Hematopoietic multipotent progenitor cell treated with erythropoietin and hydrocortisone succinate and interleukin-3 and kit ligand, for 15 days (in vitro differentiated cells): ENCODE data around the gene USP24.
A peak's percentile ranks its signal among the peaks of the same experiment; 100 is the strongest.
"Not testable (repeated sequence)": the region's sequence is repeated elsewhere in the genome, so short reads cannot be mapped to it uniquely, and the experiment has no call there.

ENCODE experiments used
- DNase-seq: peaks from one replicate; pipeline ENCODE4 v3.0.0-alpha.2; 2015; ENCODE audit warnings: low spot score

USP24 gene

DNA sequence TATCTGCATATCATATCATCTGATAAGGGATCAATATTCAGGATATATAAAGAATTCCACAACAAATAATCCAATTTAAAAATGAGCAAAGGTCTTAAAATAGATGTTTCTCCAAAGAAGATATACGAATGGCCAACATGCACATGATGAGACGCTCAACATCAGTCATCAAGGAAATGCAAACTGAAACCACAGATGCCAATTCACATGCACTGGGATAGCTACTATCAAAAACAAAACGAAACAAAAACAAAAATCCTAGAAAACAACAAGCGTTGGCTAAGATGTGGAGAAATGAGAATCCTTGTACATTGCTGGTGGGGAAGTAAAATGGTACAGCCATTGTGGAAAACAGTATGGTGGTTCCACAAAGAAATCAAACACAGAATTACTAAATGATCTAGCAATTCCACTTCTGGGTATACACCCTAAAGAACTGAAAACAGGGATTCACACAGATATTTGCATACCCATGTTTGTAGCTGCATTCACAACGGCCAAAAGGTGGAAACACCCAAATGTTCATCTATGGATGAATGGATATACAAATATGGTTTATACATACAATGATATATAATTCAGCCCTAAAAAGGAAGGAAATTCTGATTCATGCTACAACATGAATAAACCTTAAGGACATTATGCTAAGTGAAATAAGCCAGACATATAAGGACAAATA is 96.4 kb downstream of the USP24 start:
- no peak for DNase-seq

DNA sequence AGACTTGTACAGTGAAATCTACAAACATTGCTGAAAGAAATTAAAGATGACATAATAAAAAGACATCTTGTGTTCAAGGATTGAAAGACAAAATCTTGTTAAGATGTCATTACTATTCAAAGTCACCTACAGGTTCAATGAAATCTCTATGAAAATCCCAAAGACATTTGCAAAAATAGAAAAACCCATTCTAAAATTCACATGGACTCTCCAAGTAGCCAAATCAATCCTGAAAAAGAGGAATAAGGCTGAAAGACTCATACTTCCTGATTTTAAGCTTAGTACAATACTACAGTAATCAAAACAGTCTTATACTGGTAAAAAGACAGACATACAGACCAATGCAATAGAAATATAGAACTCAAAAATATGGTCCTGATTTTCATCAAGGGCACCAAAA is 97.2 kb downstream of the USP24 start:
- no peak for DNase-seq

DNA sequence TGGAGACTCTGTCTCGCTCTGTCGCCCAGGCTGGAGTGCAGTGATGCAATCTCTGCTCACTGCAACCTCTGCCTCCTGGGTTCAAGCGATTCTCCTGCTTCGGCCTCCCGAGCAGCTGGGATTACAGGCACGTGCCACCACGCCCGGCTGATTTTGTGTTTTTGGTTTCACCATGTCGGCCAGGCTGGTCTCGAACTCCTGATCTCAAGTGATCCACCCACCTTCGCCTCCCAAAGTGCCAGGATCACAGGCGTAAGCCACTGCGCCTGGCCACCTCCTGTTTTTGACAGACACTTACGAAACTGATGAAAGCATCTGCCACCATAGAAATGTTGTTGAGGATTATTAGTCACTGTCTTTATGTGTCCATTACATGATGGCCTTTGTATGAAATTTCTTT is 106.2 kb downstream of the USP24 start:
- DNase-seq, result not testable (repeated sequence)

DNA sequence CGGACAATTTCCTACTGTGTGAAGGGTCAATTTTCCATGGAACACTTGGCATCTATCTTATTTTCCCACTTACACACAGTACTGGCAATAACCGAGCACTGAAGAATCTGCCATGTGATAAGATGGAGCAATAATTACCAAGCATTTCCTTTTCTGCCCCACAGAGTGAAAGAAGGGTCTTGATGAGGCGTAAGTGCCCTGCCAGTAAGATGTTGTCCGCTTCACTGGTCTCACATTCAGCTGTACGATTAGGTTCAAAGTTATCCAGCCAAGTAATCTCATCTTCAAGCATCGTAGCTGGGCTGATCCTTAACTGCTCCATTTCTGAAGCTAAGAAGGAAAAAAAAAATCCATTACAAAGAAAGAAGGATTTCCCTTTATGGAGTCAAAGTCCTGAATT is 108.1 kb downstream of the USP24 start:
- DNase-seq, result no peak

DNA sequence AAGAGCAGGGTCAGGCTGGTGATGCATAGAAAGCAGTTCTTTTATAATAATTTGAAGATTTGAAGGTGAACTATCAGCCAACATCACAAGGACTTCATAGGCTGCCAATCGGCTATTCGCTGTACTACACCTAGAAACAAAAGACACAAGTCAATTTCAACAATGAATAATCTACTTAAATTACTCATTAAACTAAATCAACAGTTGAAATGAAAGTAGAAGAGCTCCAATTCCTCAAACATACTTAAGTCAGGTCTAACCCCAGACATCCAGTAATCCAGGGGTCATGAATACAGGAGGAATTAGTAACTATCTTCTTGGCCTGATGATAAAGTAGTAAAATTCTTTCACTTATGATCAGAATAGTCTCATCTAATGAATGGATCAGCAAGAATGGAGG is 111.3 kb downstream of the USP24 start:
- DNase-seq, result no peak

DNA sequence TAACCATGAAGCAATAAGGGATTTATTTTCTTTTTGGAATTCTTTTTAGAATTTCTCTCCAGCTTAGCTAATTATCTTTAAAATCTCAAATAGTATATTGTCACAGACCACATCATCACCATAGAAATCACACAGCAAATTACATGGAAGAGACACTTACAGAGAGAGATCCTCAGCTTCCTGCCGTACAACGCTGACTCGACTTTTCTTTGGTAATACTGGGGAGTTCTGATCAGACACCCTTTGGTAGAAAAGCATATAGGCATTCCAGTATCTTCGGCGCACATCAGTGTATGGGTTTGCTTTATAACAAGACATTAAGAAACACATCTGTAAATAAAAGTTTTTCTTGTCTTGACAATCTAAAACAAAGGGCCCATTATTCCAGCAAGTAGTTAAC is 120.1 kb downstream of the USP24 start:
- no peak for DNase-seq

DNA sequence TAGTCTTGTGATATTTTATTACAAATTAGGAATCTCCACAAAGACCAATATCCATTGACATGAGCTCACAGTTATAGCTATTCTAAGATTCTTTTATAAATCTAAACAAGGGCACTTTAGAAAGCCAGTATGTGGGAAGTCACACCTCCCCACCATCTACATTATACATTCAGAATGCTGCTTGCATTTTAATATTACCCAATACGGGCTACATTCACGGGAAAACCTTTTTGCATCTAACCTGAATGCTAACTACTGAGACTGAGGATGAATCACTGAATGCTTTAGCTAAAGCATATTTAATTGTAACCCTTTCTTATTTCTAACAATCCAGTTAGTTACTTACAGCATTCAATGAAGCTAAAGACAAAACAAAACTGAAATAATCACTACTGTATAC is 122.7 kb downstream of the USP24 start:
- DNase-seq, result no peak

DNA sequence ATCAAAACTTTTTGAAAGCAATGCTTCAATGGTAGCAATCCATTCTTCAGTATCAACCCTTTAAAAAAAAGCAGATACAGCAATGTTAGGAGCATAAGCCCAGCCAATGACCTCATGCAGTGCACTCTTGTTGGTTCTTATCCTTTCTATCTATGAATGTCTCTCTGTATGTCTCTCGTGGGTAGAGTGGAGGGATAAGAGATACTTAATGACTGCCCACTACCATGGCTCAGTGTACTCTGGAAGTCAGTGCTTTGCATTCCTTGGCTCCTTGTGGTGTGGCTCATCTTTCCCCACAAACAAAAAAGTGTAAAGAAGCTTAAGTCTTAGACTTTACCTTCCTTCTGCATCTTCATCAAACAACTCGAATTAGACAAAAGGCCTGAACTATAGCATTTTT is 125.5 kb downstream of the USP24 start:
- no peak for DNase-seq

DNA sequence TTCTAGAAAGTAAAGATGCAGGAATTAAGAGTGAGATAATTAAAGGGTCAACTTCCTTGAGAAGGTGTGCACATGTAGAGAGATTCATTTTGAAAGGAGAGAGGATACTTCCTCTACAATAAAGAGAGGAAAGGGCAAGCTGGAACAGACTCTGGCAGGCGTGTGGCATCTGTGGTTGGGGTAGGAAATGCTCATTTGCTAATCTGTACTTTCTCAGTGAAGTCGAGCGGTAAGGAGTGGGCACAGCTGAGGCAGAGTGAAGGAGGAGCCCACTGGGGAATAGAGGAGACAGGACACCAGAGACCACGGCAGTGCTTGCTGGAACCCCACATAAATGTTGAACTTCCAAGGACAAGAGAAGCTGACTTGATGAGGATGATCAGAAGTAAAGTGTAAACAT is 126.8 kb downstream of the USP24 start:
- DNase-seq, result no peak

DNA sequence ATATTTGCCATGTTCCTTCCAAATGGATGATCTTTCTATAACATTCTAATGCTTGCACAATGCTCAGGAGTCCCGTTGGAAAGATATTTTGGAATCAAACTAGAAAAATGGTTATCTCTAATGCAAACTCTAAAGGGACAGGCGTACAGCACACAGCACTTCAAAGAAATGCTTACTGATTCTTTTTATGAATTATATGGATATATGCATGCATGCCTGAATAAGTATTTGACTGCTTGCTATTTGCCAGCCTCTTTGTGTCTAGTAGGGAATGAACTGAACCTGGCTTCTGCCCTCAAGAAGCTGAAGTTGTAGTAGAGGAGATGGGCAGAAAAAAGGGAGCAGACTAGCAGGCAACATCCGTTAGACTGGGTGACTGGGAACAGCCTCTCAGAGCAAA is 127.7 kb downstream of the USP24 start:
- DNase-seq, result no peak

DNA sequence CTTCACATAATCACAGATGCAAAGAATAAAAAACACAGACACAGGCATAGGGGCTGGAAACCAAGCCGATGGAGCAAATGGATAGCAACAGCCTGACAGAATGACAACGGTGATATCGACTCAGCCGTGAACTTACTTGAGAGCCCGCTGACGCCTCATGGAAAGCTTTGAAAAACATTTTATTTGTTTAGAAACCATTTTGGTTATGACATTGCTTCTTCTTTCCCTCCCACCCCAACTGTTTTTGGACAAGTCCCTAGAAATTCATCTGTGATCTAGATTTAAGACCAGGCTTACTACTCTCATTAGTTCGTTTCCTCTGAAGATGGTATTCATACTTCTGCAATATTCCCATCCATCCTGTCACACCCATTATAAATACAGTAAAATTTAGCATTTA is 130.9 kb downstream of the USP24 start:
- DNase-seq, result no peak

DNA sequence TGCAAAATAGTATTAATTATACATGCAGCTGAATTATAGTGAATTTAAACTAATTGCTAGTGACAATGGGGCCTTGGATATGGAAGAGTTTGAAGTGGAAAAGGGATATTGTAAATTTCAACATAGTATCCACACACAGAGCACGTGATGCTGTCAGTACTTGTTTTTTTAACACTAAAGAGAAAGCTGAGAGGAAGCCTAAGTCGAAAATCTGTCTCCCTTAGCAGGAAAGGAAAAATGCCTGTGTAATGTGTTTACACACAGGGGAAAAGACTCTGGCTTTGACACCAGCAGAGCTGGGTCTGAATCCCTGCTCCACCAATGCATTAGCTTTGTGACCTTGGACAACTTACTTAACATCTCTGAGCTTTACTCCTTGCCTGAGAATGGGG is 133.3 kb downstream of the USP24 start:
- DNase-seq, result no peak

DNA sequence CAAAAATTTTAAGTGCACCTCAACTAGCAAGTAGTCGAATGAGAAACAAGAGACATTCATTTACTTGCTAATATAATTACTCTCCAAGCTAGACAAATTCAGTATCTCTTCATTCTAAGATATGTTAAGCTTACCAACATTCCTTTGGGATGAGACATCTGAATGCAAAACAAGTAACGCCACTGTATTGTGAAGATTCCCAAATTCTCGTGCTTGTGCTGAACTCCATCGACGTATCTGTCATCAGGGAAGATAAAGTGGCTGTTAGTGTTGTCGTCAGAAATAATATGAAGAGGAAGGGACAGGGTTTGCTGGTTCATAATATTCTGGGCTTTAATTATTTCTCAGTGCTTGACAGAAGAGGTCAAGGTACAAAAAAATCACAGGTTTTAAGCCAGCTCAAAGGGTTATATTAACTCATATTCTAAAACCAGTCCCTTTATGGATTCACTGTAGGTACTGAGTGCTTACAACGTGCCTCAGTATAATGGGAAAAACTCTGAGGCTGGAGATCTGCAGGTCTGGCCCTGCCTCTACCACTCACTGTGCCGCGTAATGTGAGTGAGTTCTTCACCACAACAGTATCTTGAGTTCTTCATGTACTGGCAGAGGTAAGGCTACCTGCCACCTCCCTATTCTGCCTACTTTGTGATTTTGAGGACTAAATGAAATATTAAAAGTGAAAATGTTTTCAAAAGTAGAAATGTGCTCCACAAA is 133.8 kb downstream of the USP24 start:
- no peak for DNase-seq

DNA sequence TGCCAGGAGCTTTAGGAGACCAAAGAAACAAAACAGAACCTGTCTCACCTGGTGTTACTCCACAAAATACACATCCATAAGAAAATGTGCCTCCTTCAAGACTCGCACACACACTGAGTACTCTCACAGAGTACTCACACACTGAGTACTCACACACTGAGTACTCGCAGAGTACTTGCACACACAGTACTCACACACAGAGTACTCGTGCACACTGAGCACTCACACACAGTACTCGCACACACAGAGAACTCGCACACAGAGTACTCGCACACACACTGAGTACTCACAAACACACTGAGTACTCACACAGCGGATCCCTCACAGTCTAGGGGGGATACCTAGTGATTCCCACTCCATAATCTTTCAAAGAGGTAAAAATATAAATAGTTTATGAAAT is 135.5 kb downstream of the USP24 start:
- DNase-seq, result no peak

DNA sequence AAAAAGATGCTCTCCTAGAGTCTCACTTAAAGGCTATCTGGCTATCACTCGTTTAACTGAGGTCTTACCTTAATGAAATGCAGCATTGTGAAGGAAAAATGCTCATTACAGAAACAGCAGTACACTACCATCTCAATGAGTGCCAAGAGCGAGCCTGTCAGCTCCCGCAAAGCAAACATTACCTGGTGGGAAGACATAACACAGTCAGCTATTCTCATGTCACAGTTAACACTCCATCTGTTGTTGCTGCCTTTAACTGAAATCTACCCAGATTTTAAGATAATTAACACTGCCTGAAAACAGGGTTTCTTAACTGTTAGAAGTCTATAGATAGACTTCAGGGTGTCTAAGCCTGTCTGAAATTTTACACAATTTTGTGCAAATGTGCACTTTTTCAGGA is 136.7 kb downstream of the USP24 start:
- no peak for DNase-seq

DNA sequence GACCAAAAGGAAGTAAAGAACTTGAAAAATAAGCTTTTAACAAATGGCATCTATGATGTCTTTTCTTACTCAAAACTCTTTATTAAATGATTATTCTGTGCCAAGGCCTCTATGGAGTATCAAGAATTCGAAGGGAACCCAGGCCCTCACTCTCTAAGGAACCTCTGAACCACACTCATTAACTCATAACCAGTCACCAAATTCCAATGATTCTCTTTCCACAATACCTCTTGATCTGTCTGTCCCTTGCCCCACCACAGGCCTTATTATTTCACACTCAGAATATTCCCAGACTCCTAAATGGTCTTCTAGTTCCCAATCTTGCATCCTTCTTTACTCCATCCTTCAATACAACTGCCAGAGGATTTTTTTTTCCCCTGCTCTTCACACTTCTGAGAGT is 138.8 kb downstream of the USP24 start:
- no peak for DNase-seq

DNA sequence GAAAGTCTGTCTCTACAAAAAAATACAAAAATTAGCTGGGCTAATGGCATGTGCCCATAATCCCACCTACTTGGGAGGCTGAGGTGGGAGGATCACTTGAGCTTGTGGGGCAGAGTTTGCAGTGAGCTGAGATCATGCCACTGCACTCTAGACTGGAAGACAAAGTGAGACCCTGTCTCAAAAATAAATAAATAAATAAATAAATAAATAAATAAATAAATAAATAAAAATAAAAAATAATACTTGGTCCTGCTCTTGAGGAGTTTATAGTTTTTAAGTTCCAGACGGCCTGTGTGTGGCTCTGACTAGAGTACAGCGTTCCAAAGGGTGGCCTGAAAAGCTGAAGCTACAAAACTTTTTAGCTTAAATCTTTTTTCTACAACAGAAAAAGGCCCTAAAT is 140.7 kb downstream of the USP24 start:
- DNase-seq, result no peak

DNA sequence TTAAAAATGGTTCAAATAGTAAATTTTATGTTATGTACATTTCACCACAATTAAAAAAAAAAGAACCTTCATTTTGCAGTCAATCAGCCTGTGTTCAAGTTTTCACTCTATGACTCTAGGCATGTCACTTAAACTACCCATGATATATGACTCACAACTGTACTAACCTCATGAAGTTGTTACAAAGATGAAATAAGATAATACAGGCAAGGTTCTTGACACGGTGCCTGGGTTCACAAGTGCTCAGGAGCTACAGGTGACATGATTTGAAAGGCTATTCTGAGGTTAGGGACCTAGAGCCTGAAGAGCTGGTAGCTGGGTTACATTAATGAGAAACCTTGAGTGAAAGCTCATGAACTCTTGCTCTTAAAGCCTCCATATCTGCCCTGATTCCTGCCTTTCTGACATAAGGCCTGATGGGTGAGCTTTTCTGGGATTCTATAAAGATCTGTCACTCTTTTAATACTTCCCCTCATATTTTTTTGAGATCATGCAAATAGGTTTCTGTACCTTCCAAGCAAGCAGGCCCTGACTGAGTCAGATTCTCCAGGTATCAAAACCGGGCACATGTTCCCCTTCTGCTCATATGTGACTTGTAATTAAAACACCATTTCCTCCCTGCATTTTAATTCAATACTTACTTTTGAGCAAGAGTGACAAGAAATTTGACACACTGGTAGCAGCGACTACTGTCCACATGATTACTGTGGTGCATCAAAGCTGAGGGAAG is 141.8 kb downstream of the USP24 start:
- no peak for DNase-seq

DNA sequence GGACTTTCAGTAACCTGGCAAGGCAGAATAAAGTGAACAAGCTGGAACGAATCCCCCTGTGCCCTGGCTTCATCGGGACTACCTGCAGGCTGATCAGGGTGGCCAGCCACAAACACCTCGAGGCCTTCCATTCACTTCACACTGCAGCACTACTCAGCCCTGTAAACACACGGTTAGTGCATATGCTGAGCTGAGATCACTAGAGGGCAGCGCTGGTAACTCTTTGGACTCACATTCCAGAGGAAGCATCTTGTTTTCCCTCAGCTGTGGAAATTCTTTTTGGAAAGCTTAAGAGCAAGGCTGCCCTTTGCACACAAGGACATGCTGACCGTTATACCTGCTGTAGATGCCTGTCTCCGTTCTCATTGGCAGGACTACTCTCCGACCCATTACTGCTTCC is 143.7 kb downstream of the USP24 start:
- peak; percentile 18 for DNase-seq

DNA sequence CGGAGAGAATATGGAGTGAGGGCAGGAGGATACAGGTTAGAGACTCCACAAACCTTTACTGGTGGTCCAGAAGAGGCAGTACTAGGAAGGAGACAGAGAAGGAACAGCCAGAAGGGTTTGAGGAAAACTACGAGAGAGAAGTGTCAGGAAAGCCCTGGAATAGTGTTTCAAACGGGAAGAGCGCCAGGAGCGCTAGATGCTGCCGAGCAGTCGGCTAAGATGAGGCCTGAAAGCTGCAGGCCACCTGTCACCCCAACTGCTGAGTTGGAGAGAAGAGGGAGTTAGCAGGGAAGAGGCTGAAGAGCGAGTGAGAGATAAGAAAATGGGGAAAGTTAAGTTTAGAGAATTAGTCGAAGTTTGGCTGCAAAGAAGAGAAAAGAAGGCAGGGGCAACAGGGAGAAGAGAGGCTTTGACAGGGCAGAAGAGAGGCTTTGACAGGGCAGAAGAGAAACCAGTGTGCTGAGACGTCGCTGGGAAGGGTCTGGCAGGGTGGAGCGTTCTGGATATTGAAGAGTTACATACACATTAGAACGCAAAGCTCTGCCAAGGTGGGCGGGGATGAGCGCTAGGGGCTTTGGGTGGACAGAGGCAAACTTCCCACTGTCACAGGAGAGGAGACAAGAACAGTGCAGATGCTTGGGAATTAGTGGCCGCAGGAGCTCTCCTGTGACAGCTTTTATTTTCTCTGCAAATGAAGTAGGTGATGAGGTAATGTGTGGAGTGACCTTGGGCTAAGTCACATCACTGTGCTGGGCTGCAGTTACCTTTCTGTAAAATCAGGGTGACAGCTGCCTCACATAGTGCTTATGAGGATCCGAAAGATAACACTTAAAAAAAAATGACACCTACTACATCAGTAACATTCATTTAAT is 144.6 kb downstream of the USP24 start:
- no peak for DNase-seq

DNA sequence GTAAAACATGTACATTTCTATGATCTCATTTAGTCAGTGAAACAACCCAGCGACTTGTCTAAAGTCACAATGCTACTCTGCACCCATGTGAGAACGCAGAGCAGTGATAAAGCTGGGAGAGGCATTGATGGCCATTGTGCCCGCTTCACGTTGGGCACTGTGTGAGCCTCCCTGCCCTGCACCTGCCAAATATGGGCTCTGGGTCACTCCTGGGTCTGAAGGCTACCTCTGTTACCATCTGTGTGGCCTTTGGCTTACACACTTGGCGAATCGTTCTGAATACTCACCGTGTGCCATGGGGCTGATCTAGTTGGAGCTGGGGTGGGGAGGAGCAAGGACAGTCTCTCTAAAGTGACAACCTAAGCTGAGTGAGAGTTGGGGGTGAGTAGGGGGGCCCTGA is 145.9 kb downstream of the USP24 start:
- no peak for DNase-seq

DNA sequence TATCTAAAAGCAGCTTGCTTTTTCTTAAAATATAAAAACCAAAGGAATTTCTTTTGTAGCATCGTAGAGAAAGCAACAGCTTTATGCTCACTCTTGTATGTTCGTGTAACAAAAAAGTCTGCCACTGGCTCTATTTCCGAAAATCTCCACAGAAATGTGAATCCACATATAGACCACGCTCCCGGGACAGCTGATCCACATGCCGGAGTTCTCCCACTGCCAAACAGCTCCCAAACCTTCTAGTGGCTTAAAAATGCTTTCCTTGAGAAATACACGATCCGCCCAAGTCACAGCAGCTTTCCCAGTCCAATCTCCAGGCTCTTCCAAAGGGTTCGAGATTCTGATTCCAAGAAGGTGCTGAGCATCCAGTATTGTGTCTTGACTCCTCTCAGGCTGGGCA is 146.5 kb downstream of the USP24 start:
- DNase-seq, result no peak
